Subcutaneous adipose tissue (tissue), 4 donors: ENCODE measurements around the gene RTN1. TPM values are rescaled to one million over a fixed set of nuclear protein-coding genes. Genes with fewer than 3 reads are reported as not detected.

Experiments used
- CTCF ChIP-seq: fragments of 450-650 bp; IDR thresholded peaks from one replicate; pipeline ENCODE4 v1.5.1; 2016; ENCODE audit warnings: low read depth, mild to moderate bottlenecking, control low read depth, antibody characterized with exemption, moderate library complexity
- total RNA-seq, 4 donors: library from RNA; depleted of rRNA; stranded (reverse); fragments of >200 nt; gene quantifications; one replicate each; pipeline ENCODE4 v1.1.0, GENCODE V29; 2016

RTN1 gene
- 10 to 100 TPM; 30.5 to 92.9 (median 49.8) TPM for total RNA-seq

- TF ChIP-seq CTCF, result no peak
These were observed at the start of gene RTN1 for GRCh38 chr14:59870277-59871165. Gene RTN1 (minus strand): TSS chr14:59870776. CDS start chr14:59870630, 146 bp downstream.

GRCh38 chr14:59920378-59920683, 49.8 kb upstream of the RTN1 start:
- no peak for TF ChIP-seq CTCF

GRCh38 chr14:59919570-59920377, 49.2 kb upstream of the RTN1 start, which contains the start of gene LRRC9:
Gene LRRC9 (plus strand): TSS chr14:59920144.
- no peak for TF ChIP-seq CTCF

GRCh38 chr14:59918824-59919569, 48.4 kb upstream of the RTN1 start:
- TF ChIP-seq CTCF, result no peak

- TF ChIP-seq CTCF, result no peak
These were observed 42.6 kb upstream of the RTN1 start for GRCh38 chr14:59913187-59913586.

- TF ChIP-seq CTCF, result no peak
These were observed 41.9 kb upstream of the RTN1 start for GRCh38 chr14:59912443-59912842.

GRCh38 chr14:59905188-59905587, 34.6 kb upstream of the RTN1 start:
- no peak for TF ChIP-seq CTCF
